Middle frontal gyrus (tissue), 1 donor: ENCODE results near the gene UMODL1.

Experiments
- DNase-seq: peaks from one replicate; pipeline ENCODE4 v3.0.0-alpha.2; 2015; ENCODE audit warnings: low spot score; ENCODE audit errors: extremely low spot score

UMODL1 gene

GRCh38 chr21:42039911-42040351 is 31.2 kb upstream of the UMODL1 start:
- no peak for DNase-seq

- DNase-seq = no peak
These were observed 30.5 kb upstream of the UMODL1 start for GRCh38 chr21:42040411-42041180.

GRCh38 chr21:42041246-42041645 is 29.9 kb upstream of the UMODL1 start:
- no peak for DNase-seq

GRCh38 chr21:42041711-42042110 is 29.4 kb upstream of the UMODL1 start:
- DNase-seq = no peak

- no peak for DNase-seq
These were observed 28.5 kb upstream of the UMODL1 start for GRCh38 chr21:42042651-42043050.

- DNase-seq = no peak
These were observed 27.8 kb upstream of the UMODL1 start for GRCh38 chr21:42043201-42043895.

GRCh38 chr21:42043961-42044360 is 27.2 kb upstream of the UMODL1 start:
- DNase-seq = no peak

- no peak for DNase-seq
These were observed 26.1 kb upstream of the UMODL1 start for GRCh38 chr21:42044871-42045495.

- DNase-seq = no peak
These were observed 23.1 kb upstream of the UMODL1 start for GRCh38 chr21:42047821-42048613.

- no peak for DNase-seq
These were observed 22.1 kb upstream of the UMODL1 start for GRCh38 chr21:42048870-42049577.

GRCh38 chr21:42049578-42050430 is 21.3 kb upstream of the UMODL1 start:
- DNase-seq = no peak

GRCh38 chr21:42051788-42052187 is 19.3 kb upstream of the UMODL1 start:
- no peak for DNase-seq

- no peak for DNase-seq
These were observed 15.7 kb upstream of the UMODL1 start for GRCh38 chr21:42055425-42055824.

- no peak for DNase-seq
These were observed 14.6 kb upstream of the UMODL1 start for GRCh38 chr21:42056468-42056867.

- no peak for DNase-seq
These were observed 14.0 kb upstream of the UMODL1 start for GRCh38 chr21:42056996-42057689.

GRCh38 chr21:42057851-42058437 is 13.2 kb upstream of the UMODL1 start:
- DNase-seq = no peak

GRCh38 chr21:42058631-42059111 is 12.4 kb upstream of the UMODL1 start:
- DNase-seq = no peak

- no peak for DNase-seq
These were observed 12.0 kb upstream of the UMODL1 start for GRCh38 chr21:42059141-42059540.

- no peak for DNase-seq
These were observed 11.4 kb upstream of the UMODL1 start for GRCh38 chr21:42059721-42060120.
